ENCODE data around the gene RAG1. TPM values are rescaled to one million over a fixed set of nuclear protein-coding genes. Genes with fewer than 3 reads are reported as not detected.

Gene RAG1
- total and polyA plus RNA-seq, 2 donors (not counting 1 experiment from before 2014, with no cell fraction given): 0.06 to 0.37 TPM

DNA sequence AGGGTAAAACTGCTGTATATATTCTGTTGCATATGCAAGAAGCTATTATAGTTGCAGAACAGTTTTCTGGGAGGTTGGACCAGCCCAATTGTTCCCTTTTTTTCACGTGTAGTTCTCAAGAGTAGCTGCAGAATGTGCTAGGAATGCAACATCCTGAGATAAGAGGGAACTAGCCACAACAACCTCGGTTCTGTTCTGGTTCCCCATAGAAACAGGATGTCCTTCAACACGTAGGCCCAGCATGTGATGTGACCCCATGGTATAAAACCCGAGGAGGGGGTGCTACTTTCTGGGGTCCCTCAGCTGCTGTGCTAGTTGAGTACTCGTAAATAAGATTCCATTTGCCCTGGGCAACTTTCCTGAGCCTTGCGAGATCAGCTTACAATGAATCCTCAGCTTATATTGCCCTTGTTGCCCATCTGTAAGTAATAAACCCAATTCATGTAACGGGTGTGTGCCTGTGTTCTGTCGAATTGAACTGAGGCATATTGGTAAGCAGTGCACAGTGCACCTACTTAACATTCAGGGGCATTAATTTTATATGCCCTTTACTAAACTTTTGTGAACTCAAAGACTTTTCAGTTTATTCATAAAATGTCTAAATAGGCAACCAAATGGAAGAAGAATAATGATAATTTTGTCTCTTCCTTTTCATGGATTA, 34.7 kb upstream of the RAG1 start:
- Mint-ChIP-seq H3K4me3 (no peak overlapping the region), H3K4me1 (no peaks in the 10 kb centered on the region), H3K9me3 (ENCODE audit: insufficient read depth) (no peaks in the 10 kb centered on the region), H3K27me3 (peaks cover 8% of the 10 kb centered on the region), H3K27ac (no peak overlapping the region)
- ATAC-seq (ENCODE audit: low read depth) (no peak), DNase-seq (no peak)
- no peaks in the 10 kb centered on the region for H3K27me3 ChIP-seq (replicated peaks in 1 of 4; ENCODE audit: control extremely low read depth in 1 of 4, control insufficient read depth in 3 of 4, insufficient read depth in 4 of 4, low read length in 3 of 4)
- intact Hi-C loops (cut with micrococcal nuclease): no loop called here
- no peaks in the 10 kb centered on the region for H4K20me1 ChIP-seq (ENCODE audit: control insufficient read depth, insufficient read depth, low read length, poor library complexity, severe bottlenecking)
- ChIA-PET POLR2A (no interaction called here), CTCF (no interaction called here)
- H3K4me2 ChIP-seq (replicated peaks; ENCODE audit: low read depth, low read length, poor library complexity, severe bottlenecking): no peak overlapping the region
- no peak for TF ChIP-seq EZH2 (IDR thresholded peaks at IDR 0.05; ENCODE audit: borderline replicate concordance, insufficient read depth, low read depth, low read length, poor library complexity, severe bottlenecking)
- TF ChIP-seq, protein P1, sequence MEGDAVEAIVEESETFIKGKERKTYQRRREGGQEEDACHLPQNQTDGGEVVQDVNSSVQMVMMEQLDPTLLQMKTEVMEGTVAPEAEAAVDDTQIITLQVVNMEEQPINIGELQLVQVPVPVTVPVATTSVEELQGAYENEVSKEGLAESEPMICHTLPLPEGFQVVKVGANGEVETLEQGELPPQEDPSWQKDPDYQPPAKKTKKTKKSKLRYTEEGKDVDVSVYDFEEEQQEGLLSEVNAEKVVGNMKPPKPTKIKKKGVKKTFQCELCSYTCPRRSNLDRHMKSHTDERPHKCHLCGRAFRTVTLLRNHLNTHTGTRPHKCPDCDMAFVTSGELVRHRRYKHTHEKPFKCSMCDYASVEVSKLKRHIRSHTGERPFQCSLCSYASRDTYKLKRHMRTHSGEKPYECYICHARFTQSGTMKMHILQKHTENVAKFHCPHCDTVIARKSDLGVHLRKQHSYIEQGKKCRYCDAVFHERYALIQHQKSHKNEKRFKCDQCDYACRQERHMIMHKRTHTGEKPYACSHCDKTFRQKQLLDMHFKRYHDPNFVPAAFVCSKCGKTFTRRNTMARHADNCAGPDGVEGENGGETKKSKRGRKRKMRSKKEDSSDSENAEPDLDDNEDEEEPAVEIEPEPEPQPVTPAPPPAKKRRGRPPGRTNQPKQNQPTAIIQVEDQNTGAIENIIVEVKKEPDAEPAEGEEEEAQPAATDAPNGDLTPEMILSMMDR (IDR thresholded peaks at IDR 0.05): no peak
- H3K79me2 ChIP-seq (ENCODE audit: control insufficient read depth, insufficient read depth, low read length): no peaks in the 10 kb centered on the region
- H3K27ac ChIP-seq (ENCODE audit: low read length in 2 of 2): no peak overlapping the region
- no peak overlapping the region for H3K9ac ChIP-seq (ENCODE audit: low read length)
- H3K4me1 ChIP-seq (ENCODE audit: control insufficient read depth in 2 of 2, insufficient read depth in 2 of 2, low read length in 2 of 2): no peaks in the 10 kb centered on the region
- H2AFZ ChIP-seq (ENCODE audit: insufficient read depth, low read depth, low read length, poor library complexity, severe bottlenecking): no peak overlapping the region
- 40% methylated on average over 6 of the region's 8 CpGs for WGBS (ENCODE audit: insufficient coverage)
- H3K4me3 ChIP-seq (ENCODE audit: control extremely low read depth in 1 of 5, extremely low read depth in 1 of 5, insufficient read depth in 1 of 5, low read depth in 2 of 5, low read length in 4 of 5): no peak overlapping the region
- H3K9me3 ChIP-seq (ENCODE audit: control extremely low read depth in 1 of 3, control insufficient read depth in 2 of 3, insufficient read depth in 1 of 3, low read length in 2 of 3): no peaks in the 10 kb centered on the region
- no peaks in the 10 kb centered on the region for H3K36me3 ChIP-seq (replicated peaks in 1 of 2; ENCODE audit: control extremely low read depth in 1 of 2, control insufficient read depth in 1 of 2, extremely low read depth in 1 of 2, insufficient read depth in 2 of 2, low read length in 1 of 2)

GRCh38 chr11:36534276-36534840, 33.4 kb upstream of the RAG1 start:
- ChIA-PET CTCF (no interaction called here), POLR2A (no interaction called here)
- H3K79me2 ChIP-seq (ENCODE audit: control insufficient read depth, insufficient read depth, low read length): no peaks in the 10 kb centered on the region
- WGBS (ENCODE audit: insufficient coverage): no CpG with 5 or more reads among the region's 3 CpGs
- no peak overlapping the region for H3K4me2 ChIP-seq (replicated peaks; ENCODE audit: low read depth, low read length, poor library complexity, severe bottlenecking)
- H3K27me3 Mint-ChIP-seq: no peaks in the 10 kb centered on the region
- H3K4me1 Mint-ChIP-seq: no peaks in the 10 kb centered on the region
- no peak for TF ChIP-seq EZH2 (IDR thresholded peaks at IDR 0.05; ENCODE audit: borderline replicate concordance, insufficient read depth, low read depth, low read length, poor library complexity, severe bottlenecking)
- TF ChIP-seq, protein P1 (IDR thresholded peaks at IDR 0.05): no peak
- no peaks in the 10 kb centered on the region for H3K4me1 ChIP-seq (ENCODE audit: control insufficient read depth in 2 of 2, insufficient read depth in 2 of 2, low read length in 2 of 2)
- no peak overlapping the region for H3K27ac Mint-ChIP-seq
- no peak for ATAC-seq (ENCODE audit: low read depth)
- DNase-seq: no peak
- no peak overlapping the region for H3K4me3 ChIP-seq (ENCODE audit: control extremely low read depth in 1 of 5, extremely low read depth in 1 of 5, insufficient read depth in 1 of 5, low read depth in 2 of 5, low read length in 4 of 5)
- H4K20me1 ChIP-seq (ENCODE audit: control insufficient read depth, insufficient read depth, low read length, poor library complexity, severe bottlenecking): no peaks in the 10 kb centered on the region
- H2AFZ ChIP-seq (ENCODE audit: insufficient read depth, low read depth, low read length, poor library complexity, severe bottlenecking): no peak overlapping the region
- H3K9me3 Mint-ChIP-seq (ENCODE audit: insufficient read depth): no peaks in the 10 kb centered on the region
- no peak overlapping the region for H3K27ac ChIP-seq (ENCODE audit: low read length in 2 of 2)
- H3K36me3 ChIP-seq (replicated peaks in 1 of 2; ENCODE audit: control extremely low read depth in 1 of 2, control insufficient read depth in 1 of 2, extremely low read depth in 1 of 2, insufficient read depth in 2 of 2, low read length in 1 of 2): no peaks in the 10 kb centered on the region
- H3K4me3 Mint-ChIP-seq: no peak overlapping the region
- intact Hi-C loops (cut with micrococcal nuclease): no loop called here
- H3K27me3 ChIP-seq (replicated peaks in 1 of 4; ENCODE audit: control extremely low read depth in 1 of 4, control insufficient read depth in 3 of 4, insufficient read depth in 4 of 4, low read length in 3 of 4): no peaks in the 10 kb centered on the region
- H3K9ac ChIP-seq (ENCODE audit: low read length): no peak overlapping the region
- no peaks in the 10 kb centered on the region for H3K9me3 ChIP-seq (ENCODE audit: control extremely low read depth in 1 of 3, control insufficient read depth in 2 of 3, insufficient read depth in 1 of 3, low read length in 2 of 3)
